ENCODE results near the gene PODNL1. TPM values are rescaled to one million over a fixed set of nuclear protein-coding genes. Genes with fewer than 3 reads are reported as not detected.

Gene PODNL1
- total and polyA plus RNA-seq, 2 of the 13 experiments (the other 11 are each of a cell fraction or from before 2014, with no cell fraction given), result 0.18 TPM; not detected in 1

GRCh38 chr19:13987101-13987890 lies 49.1 kb upstream of the PODNL1 start:
- no peak for TF ChIP-seq ZNF557 (CRISPR knock-in tag; IDR thresholded peaks at IDR 0.05)
- TF ChIP-seq SPEN (CRISPR knock-in tag; IDR thresholded peaks at IDR 0.05; ENCODE audit: low read depth), result no peak
- TF ChIP-seq KLF15 (CRISPR knock-in tag; IDR thresholded peaks at IDR 0.05; ENCODE audit: borderline replicate concordance), result no peak
- no peak for TF ChIP-seq UBTF (CRISPR knock-in tag; IDR thresholded peaks at IDR 0.05)
- ChIA-PET POLR2A (no interaction called here), CTCF (ENCODE audit: low intra/inter-chr PET ratio, low total read pairs) (no interaction called here)
- Histone ChIP-seq H3K9ac (ENCODE audit: insufficient read depth, low read depth, low read length) (no peak overlapping the region), H3K4me1 (ENCODE audit: insufficient read depth, low read length) (peaks cover 35% of the 10 kb centered on the region), H4K20me1 (ENCODE audit: insufficient read depth, low read length) (no peaks in the 10 kb centered on the region), H3K4me3 (replicated peaks in 1 of 3; ENCODE audit: insufficient read depth in 1 of 3, low read depth in 2 of 3, low read length in 3 of 3) (no peak overlapping the region), H3K9me3 (ENCODE audit: low read length) (no peaks in the 10 kb centered on the region), H3K27me3 (ENCODE audit: control insufficient read depth in 1 of 2, insufficient read depth in 2 of 2, low read length in 2 of 2) (no peaks in the 10 kb centered on the region), H3K79me2 (ENCODE audit: insufficient read depth, low read length) (no peaks in the 10 kb centered on the region), H3K36me3 (replicated peaks in 1 of 2; ENCODE audit: control insufficient read depth in 1 of 2, insufficient read depth in 2 of 2, low read length in 2 of 2) (peaks cover 8 to 20% of the 10 kb centered on the region in 2 experiments; a peak in 4 of 5 replicates), H3K27ac (ENCODE audit: extremely low read length, insufficient read depth, low read length) (no peak overlapping the region), H3K4me2 (ENCODE audit: low read depth, low read length) (no peak overlapping the region), H2AFZ (ENCODE audit: low read length) (no peak overlapping the region)
- BruUV-seq (replicated peaks), result no TSS peak
- no peak for ATAC-seq
- WGBS (ENCODE audit: low lambda C conversion rate), result 98% methylated on average over 13 of the region's 17 CpGs
- no peak for DNase-seq (ENCODE audit: low spot score)
- no peak for FAIRE-seq
- in situ Hi-C loops (cut with HindIII; ENCODE audit: extremely low pct_ligation_motif_present, low pct_unique_long_range_greater_than_20kb) (no loop called here), intact Hi-C loops (cut with micrococcal nuclease; ENCODE audit: unreplicated experiment) (no loop called here)
